ENCODE data around the gene SDF4. TPM values are rescaled to one million over a fixed set of nuclear protein-coding genes. Genes with fewer than 3 reads are reported as not detected.

The SDF4 gene
- total and polyA plus RNA-seq, 2 of the 4 experiments (the other 2 are of a cell fraction): 57.0 to 250 TPM

DNA sequence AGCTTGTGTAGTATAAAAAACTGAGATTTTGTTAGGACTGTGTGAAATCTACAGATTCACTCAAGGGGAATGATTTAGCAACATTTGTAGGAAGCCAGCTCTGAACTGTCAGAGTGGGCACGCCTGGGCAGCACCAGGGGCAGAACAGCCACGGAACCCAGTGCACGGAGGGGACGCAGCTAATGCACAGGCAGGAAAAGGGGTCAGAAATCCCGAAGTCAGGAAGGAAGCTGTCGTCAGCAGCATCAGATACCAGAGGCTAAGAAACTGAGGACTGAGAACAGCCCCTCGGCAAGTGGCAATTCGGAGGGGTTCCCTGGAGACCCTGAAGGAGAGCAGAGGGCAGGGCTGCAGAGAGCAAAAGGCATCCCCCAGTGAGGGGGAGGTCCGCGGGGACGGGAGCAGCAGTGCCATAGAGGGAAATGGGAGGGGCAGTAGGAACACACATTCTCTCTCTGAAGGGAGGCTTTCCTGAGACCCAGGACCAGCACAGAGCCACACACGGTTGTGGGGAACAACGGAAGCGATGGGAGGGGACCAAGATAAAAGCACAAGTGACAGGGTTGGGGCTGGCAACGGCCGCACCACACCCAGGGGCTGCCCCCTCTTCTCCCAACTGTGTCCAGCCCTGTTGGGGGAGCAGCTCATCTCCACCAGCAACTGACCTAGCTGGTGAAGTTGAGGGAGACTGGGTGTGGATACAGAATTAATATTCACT lies 29.2 kb upstream of the SDF4 start:
- ChIA-PET CTCF (no interaction called here), POLR2A (ENCODE audit: unreplicated experiment) (no interaction called here)
- Histone ChIP-seq H3K9me1 (ENCODE audit: insufficient read depth, low read length) (peaks cover 28% of the 10 kb centered on the region), H3K36me3 (ENCODE audit: control insufficient read depth, insufficient read depth, low read length) (peaks cover 58% of the 10 kb centered on the region), H3K4ac (ENCODE audit: low read depth, low read length) (peak overlapping the region; percentile 46), H2AK9ac (replicated peaks; ENCODE audit: low read depth, low read length, poor library complexity) (peak overlapping the region; percentile 40), H3K27ac (ENCODE audit: insufficient read depth, low read length) (peak overlapping the region; percentile 47), H2BK20ac (ENCODE audit: low read depth, low read length) (0 out of 2 replicates have a peak overlapping the region, but pooled peaks have one; percentile 41), H2AFZ (replicated peaks; ENCODE audit: low read length, poor library complexity) (no peak overlapping the region), H3K4me2 (ENCODE audit: low read depth, low read length) (no peak overlapping the region), H4K20me1 (ENCODE audit: insufficient read depth, low read length) (peaks cover 13% of the 10 kb centered on the region), H3K79me1 (ENCODE audit: low read depth in 1 of 2, low read length in 2 of 2) (peaks cover 29 to 73% of the 10 kb centered on the region in 2 experiments), H3K9me3 (ENCODE audit: control insufficient read depth, insufficient read depth, low read length) (no peaks in the 10 kb centered on the region), H4K5ac (ENCODE audit: low read depth, low read length) (peak overlapping the region; percentile 35; the same call in 1 of the 2 replicates), H2BK120ac (ENCODE audit: low read depth, low read length) (peak overlapping the region; percentile 30; the same call in 1 of the 2 replicates), H3K18ac (ENCODE audit: low read depth, low read length) (no peak overlapping the region; the same call in 1 of the 2 replicates), H2BK15ac (ENCODE audit: low read depth, low read length) (no peak overlapping the region), H3K23ac (ENCODE audit: low read depth, low read length) (peak overlapping the region; percentile 67; the same call in 1 of the 2 replicates), H3K9ac (ENCODE audit: low read depth, low read length) (no peak overlapping the region), H3K56ac (ENCODE audit: extremely low read depth, insufficient read depth, low read length) (no peak overlapping the region), H4K91ac (ENCODE audit: insufficient read depth, low read depth, low read length) (peak overlapping the region; percentile 37), H3K4me3 (ENCODE audit: insufficient read depth, low read depth, low read length) (no peak overlapping the region), H3K4me1 (ENCODE audit: control insufficient read depth, insufficient read depth, low read length) (peaks cover 42% of the 10 kb centered on the region), H4K8ac (ENCODE audit: low read depth in 2 of 2, low read length in 2 of 2) (peak overlapping the region in 1 of 2 experiments; percentile 65; a peak in 2 of 4 replicates), H2AK5ac (ENCODE audit: low read depth, low read length) (peak overlapping the region; percentile 77), H3K27me3 (ENCODE audit: control insufficient read depth, insufficient read depth, low read length) (no peaks in the 10 kb centered on the region), H2BK5ac (ENCODE audit: low read depth, low read length, poor library complexity, severe bottlenecking) (peak overlapping the region; percentile 73), H3K14ac (replicated peaks; ENCODE audit: low read depth, low read length) (no peak overlapping the region; the same call in 1 of the 2 replicates)
- ATAC-seq (ENCODE audit: low read depth) (no peak), DNase-seq (no peak)
- dilution Hi-C loops (cut with HindIII; ENCODE audit: low sequenced_read_pairs, unreplicated experiment) (no loop called here), in situ Hi-C loops (cut with MboI; ENCODE audit: low sequenced_read_pairs) (no loop called here), intact Hi-C loops (cut with micrococcal nuclease) (no loop called here)
- TF ChIP-seq CEBPB (IDR thresholded peaks at IDR 0.05; ENCODE audit: low read depth, low read length): no peak
- TF ChIP-seq, protein P1, sequence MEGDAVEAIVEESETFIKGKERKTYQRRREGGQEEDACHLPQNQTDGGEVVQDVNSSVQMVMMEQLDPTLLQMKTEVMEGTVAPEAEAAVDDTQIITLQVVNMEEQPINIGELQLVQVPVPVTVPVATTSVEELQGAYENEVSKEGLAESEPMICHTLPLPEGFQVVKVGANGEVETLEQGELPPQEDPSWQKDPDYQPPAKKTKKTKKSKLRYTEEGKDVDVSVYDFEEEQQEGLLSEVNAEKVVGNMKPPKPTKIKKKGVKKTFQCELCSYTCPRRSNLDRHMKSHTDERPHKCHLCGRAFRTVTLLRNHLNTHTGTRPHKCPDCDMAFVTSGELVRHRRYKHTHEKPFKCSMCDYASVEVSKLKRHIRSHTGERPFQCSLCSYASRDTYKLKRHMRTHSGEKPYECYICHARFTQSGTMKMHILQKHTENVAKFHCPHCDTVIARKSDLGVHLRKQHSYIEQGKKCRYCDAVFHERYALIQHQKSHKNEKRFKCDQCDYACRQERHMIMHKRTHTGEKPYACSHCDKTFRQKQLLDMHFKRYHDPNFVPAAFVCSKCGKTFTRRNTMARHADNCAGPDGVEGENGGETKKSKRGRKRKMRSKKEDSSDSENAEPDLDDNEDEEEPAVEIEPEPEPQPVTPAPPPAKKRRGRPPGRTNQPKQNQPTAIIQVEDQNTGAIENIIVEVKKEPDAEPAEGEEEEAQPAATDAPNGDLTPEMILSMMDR (conservative IDR thresholded peaks at IDR 0.05; ENCODE audit: low read depth, low read length): no peak
- no peak for TF ChIP-seq SMC3 (IDR thresholded peaks at IDR 0.05; ENCODE audit: low read depth, low read length)
- no peak for TF ChIP-seq BHLHE40 (IDR thresholded peaks at IDR 0.05; ENCODE audit: low read depth, low read length)
- TF ChIP-seq, protein P2, sequence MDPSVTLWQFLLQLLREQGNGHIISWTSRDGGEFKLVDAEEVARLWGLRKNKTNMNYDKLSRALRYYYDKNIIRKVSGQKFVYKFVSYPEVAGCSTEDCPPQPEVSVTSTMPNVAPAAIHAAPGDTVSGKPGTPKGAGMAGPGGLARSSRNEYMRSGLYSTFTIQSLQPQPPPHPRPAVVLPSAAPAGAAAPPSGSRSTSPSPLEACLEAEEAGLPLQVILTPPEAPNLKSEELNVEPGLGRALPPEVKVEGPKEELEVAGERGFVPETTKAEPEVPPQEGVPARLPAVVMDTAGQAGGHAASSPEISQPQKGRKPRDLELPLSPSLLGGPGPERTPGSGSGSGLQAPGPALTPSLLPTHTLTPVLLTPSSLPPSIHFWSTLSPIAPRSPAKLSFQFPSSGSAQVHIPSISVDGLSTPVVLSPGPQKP (IDR thresholded peaks at IDR 0.05; ENCODE audit: borderline replicate concordance, low read depth, low read length): no peak
- TF ChIP-seq MAZ (IDR thresholded peaks at IDR 0.05; ENCODE audit: borderline replicate concordance, low read depth, low read length): no peak
- no peak for TF ChIP-seq NFE2L2 (IDR thresholded peaks at IDR 0.05; ENCODE audit: low read depth, low read length)
- TF ChIP-seq RFX5 (IDR thresholded peaks at IDR 0.05; ENCODE audit: low read depth, low read length): no peak
- TF ChIP-seq FOS (IDR thresholded peaks at IDR 0.05; ENCODE audit: low read depth, low read length): no peak
- TF ChIP-seq CHD1 (IDR thresholded peaks at IDR 0.05; ENCODE audit: low read depth, low read length): no peak
- no peak for TF ChIP-seq RCOR1 (IDR thresholded peaks at IDR 0.05; ENCODE audit: insufficient replicate concordance, low read length)
- TF ChIP-seq RAD21 (IDR thresholded peaks at IDR 0.05; ENCODE audit: low read length): no peak
- WGBS, 2 experiments (ENCODE audit: extremely low coverage in 2 of 2, insufficient read length in 1 of 2): 92% methylated on average over 11 of the region's 16 CpGs; no CpG with 5 or more reads in 1 of the 2 experiments
- BruUV-seq (replicated peaks): no TSS peak

All from IMR-90 (cell line).